Mesendoderm (in vitro differentiated cells): Measurements from ENCODE around the gene CPLX1.
"Not testable (repeated sequence)": the region's sequence is repeated elsewhere in the genome, so short reads cannot be mapped to it uniquely, and the experiment has no call there.

Experiments
- DNase-seq: peaks from one replicate; pipeline ENCODE4 v3.0.0; 2013
- H2AK5ac ChIP-seq: 2 replicates; pipeline ENCODE4 v1.6.1; 2013; ENCODE audit warnings: low read length, inconsistent platforms
- H2BK120ac ChIP-seq: 2 replicates; pipeline ENCODE4 v1.6.1; 2013; ENCODE audit warnings: low read depth, mild to moderate bottlenecking, low read length, moderate library complexity, mixed read lengths
- H2BK15ac ChIP-seq: replicated peaks from 2 replicates; pipeline ENCODE4 v1.6.1; 2013; ENCODE audit warnings: low read depth, mild to moderate bottlenecking, moderate library complexity
- H2BK5ac ChIP-seq: 2 replicates; pipeline ENCODE4 v1.6.1; 2013; ENCODE audit warnings: low read length, inconsistent platforms
- H3K18ac ChIP-seq: 2 replicates; pipeline ENCODE4 v1.6.1; 2013; ENCODE audit warnings: mild to moderate bottlenecking, low read length, mixed read lengths
- H3K23ac ChIP-seq: one replicate; pipeline ENCODE4 v1.6.1; 2013; ENCODE audit warnings: low read length
- H3K27ac ChIP-seq: 2 replicates; pipeline ENCODE4 v1.5.1; 2013; ENCODE audit warnings: low read depth, mild to moderate bottlenecking, inconsistent platforms, low read length, moderate library complexity
- H3K27me3 ChIP-seq: 2 replicates; pipeline ENCODE4 v1.6.1; 2013; ENCODE audit warnings: low read length, control low read depth, mild to moderate bottlenecking, inconsistent platforms; ENCODE audit not compliant: insufficient read depth, poor library complexity
- H3K36me3 ChIP-seq: 2 replicates; pipeline ENCODE4 v1.6.1; 2013; ENCODE audit warnings: low read length, inconsistent platforms; ENCODE audit not compliant: control insufficient read depth, insufficient read depth
- H3K4ac ChIP-seq: one replicate; pipeline ENCODE4 v1.6.1; 2013; ENCODE audit warnings: low read depth, mild to moderate bottlenecking, low read length, moderate library complexity
- H3K4me1 ChIP-seq: 2 replicates; pipeline ENCODE4 v1.6.1; 2013; ENCODE audit warnings: low read depth, low read length, inconsistent platforms; ENCODE audit not compliant: control insufficient read depth
- H3K4me2 ChIP-seq: 2 replicates; pipeline ENCODE4 v1.6.1; 2013; ENCODE audit warnings: low read length
- H3K4me3 ChIP-seq: 2 replicates; pipeline ENCODE4 v1.5.1; 2013; ENCODE audit warnings: mild to moderate bottlenecking, low read length
- H3K56ac ChIP-seq: one replicate; pipeline ENCODE4 v1.6.1; 2013; ENCODE audit warnings: low read length
- H3K79me1 ChIP-seq: 2 replicates; pipeline ENCODE4 v1.6.1; 2013; ENCODE audit warnings: low read length, inconsistent platforms
- H3K79me2 ChIP-seq: 2 replicates; pipeline ENCODE4 v1.6.1; 2013; ENCODE audit warnings: mild to moderate bottlenecking, low read length; ENCODE audit not compliant: control insufficient read depth, insufficient read depth
- H3K9ac ChIP-seq: 2 replicates; pipeline ENCODE4 v1.6.1; 2013; ENCODE audit warnings: low read length, inconsistent platforms
- H4K5ac ChIP-seq: one replicate; pipeline ENCODE4 v1.6.1; 2013; ENCODE audit warnings: low read length
- H4K8ac ChIP-seq: one replicate; pipeline ENCODE4 v1.6.1; 2013; ENCODE audit warnings: low read depth, mild to moderate bottlenecking, control low read depth, low read length, moderate library complexity
- WGBS: extraction: QIAGEN DNeasy Blood & Tissue Kit; methylation state at CpG from one replicate; pipeline ENCODE4 v1.1.7; 2013; ENCODE audit warnings: low lambda C conversion rate, missing lambda C conversion rate; ENCODE audit not compliant: insufficient coverage; ENCODE audit errors: extremely low coverage; 5-methylcytosine and 5-hydroxymethylcytosine counted together

The CPLX1 gene

GRCh38 chr4:779555-779954 lies 46.4 kb downstream of the CPLX1 start:
- Histone ChIP-seq H3K4me2 (no peak overlapping the region), H3K36me3 (peaks cover 7% of the 10 kb centered on the region), H2BK15ac (no peak overlapping the region), H3K79me1 (peaks cover 20% of the 10 kb centered on the region), H2BK5ac (no peak overlapping the region), H4K8ac (no peak overlapping the region), H4K5ac (no peak overlapping the region), H3K27me3 (peaks cover 8% of the 10 kb centered on the region), H3K18ac (no peak overlapping the region), H3K56ac (no peak overlapping the region), H3K79me2 (peaks cover 31% of the 10 kb centered on the region), H3K4ac (no peak overlapping the region), H3K4me1 (no peaks in the 10 kb centered on the region), H2BK120ac (no peak overlapping the region), H3K4me3 (no peak overlapping the region), H3K23ac (no peak overlapping the region), H2AK5ac (no peak overlapping the region), H3K27ac (no peak overlapping the region), H3K9ac (no peak overlapping the region)
- no CpG with 5 or more reads among the region's 2 CpGs for WGBS
- DNase-seq: no peak

- no peak overlapping the region for H2BK15ac ChIP-seq
- no peak overlapping the region for H3K9ac ChIP-seq
- no peak overlapping the region for H2BK5ac ChIP-seq
- H4K5ac ChIP-seq: no peak overlapping the region
- no peak overlapping the region for H3K23ac ChIP-seq
- peaks cover 23% of the 10 kb centered on the region for H3K79me1 ChIP-seq
- H4K8ac ChIP-seq: no peak overlapping the region
- no peak overlapping the region for H3K18ac ChIP-seq
- peaks cover 35% of the 10 kb centered on the region for H3K79me2 ChIP-seq
- H3K27me3 ChIP-seq: no peaks in the 10 kb centered on the region
- no peak overlapping the region for H3K56ac ChIP-seq
- WGBS: no CpG with 5 or more reads among the region's 6 CpGs
- no peak overlapping the region for H3K4me2 ChIP-seq
- no peak overlapping the region for H3K27ac ChIP-seq
- DNase-seq: no peak
- no peak overlapping the region for H3K4ac ChIP-seq
- H3K4me3 ChIP-seq: no peak overlapping the region
- no peak overlapping the region for H2AK5ac ChIP-seq
- no peak overlapping the region for H2BK120ac ChIP-seq
- no peaks in the 10 kb centered on the region for H3K4me1 ChIP-seq
- peaks cover 8% of the 10 kb centered on the region for H3K36me3 ChIP-seq
These were observed 48.2 kb downstream of the CPLX1 start for GRCh38 chr4:777520-778262.

- DNase-seq: no peak
- WGBS: 100% methylated on average over 2 of the region's 9 CpGs
These were observed 49.0 kb downstream of the CPLX1 start for GRCh38 chr4:776743-777441.

GRCh38 chr4:775485-775884 lies 50.4 kb downstream of the CPLX1 start:
- not testable (repeated sequence) for H3K4me1 ChIP-seq, H4K8ac ChIP-seq, H3K23ac ChIP-seq, H3K9ac ChIP-seq, H3K18ac ChIP-seq, DNase-seq, H3K36me3 ChIP-seq, H3K4me2 ChIP-seq, H4K5ac ChIP-seq, H3K56ac ChIP-seq, H3K27me3 ChIP-seq, H3K4ac ChIP-seq, H2AK5ac ChIP-seq, H3K4me3 ChIP-seq, H2BK15ac ChIP-seq, H2BK5ac ChIP-seq, H2BK120ac ChIP-seq, H3K27ac ChIP-seq
- Histone ChIP-seq H3K79me1 (peaks cover 25% of the 10 kb centered on the region), H3K79me2 (peaks cover 31% of the 10 kb centered on the region)
- WGBS: no CpG with 5 or more reads among the region's 2 CpGs

More at GRCh38 chr4:776743-777441, 49.0 kb downstream of the CPLX1 start:
- Histone ChIP-seq H3K4ac (no peak overlapping the region), H3K56ac (no peak overlapping the region), H3K4me2 (no peak overlapping the region), H3K36me3 (peaks cover 8% of the 10 kb centered on the region), H4K5ac (no peak overlapping the region), H3K4me3 (no peak overlapping the region), H2BK120ac (no peak overlapping the region), H2BK15ac (no peak overlapping the region), H2AK5ac (no peak overlapping the region), H3K27ac (no peak overlapping the region), H3K79me1 (peaks cover 23% of the 10 kb centered on the region), H3K18ac (no peak overlapping the region), H4K8ac (no peak overlapping the region), H3K27me3 (no peaks in the 10 kb centered on the region), H3K23ac (no peak overlapping the region), H3K79me2 (peaks cover 37% of the 10 kb centered on the region), H2BK5ac (no peak overlapping the region), H3K9ac (no peak overlapping the region), H3K4me1 (no peaks in the 10 kb centered on the region)

- not testable (repeated sequence) for H3K4me1 ChIP-seq, H3K4me3 ChIP-seq, H3K23ac ChIP-seq, H3K4me2 ChIP-seq, H3K9ac ChIP-seq, DNase-seq, H3K27ac ChIP-seq, H2BK15ac ChIP-seq, H4K8ac ChIP-seq, H2BK120ac ChIP-seq, H3K4ac ChIP-seq, H2AK5ac ChIP-seq, H3K56ac ChIP-seq, H2BK5ac ChIP-seq, H4K5ac ChIP-seq, H3K18ac ChIP-seq, H3K27me3 ChIP-seq
- peaks cover 13% of the 10 kb centered on the region for H3K36me3 ChIP-seq
- no CpG with 5 or more reads among the region's 30 CpGs for WGBS
- H3K79me2 ChIP-seq: peaks cover 31% of the 10 kb centered on the region
- H3K79me1 ChIP-seq: peaks cover 23% of the 10 kb centered on the region
These were observed 51.4 kb downstream of the CPLX1 start for GRCh38 chr4:774419-775092.
